Fibroblast of villous mesenchyme (primary cell): Measurements from ENCODE around the gene MECP2. TPM values are rescaled to one million over a fixed set of nuclear protein-coding genes. Genes with fewer than 3 reads are reported as not detected.

Source experiments
- DNase-seq: peaks from one replicate; pipeline ENCODE4 v3.0.0-alpha.2; 2010; ENCODE audit warnings: low read depth
- H3K4me3 ChIP-seq: 2 replicates; pipeline ENCODE4 v1.5.1; 2011; ENCODE audit warnings: low read depth, mild to moderate bottlenecking, low read length
- total RNA-seq: library from RNA; depleted of rRNA; stranded (reverse); fragments of >200 nt; gene quantifications from 2 replicates; pipeline ENCODE4 v1.2.3, GENCODE V29; 2012
- TF ChIP-seq, protein P1 (sequence below): IDR thresholded peaks from 2 replicates; pipeline ENCODE4 v1.5.1; 2012; ENCODE audit warnings: low read depth, mild to moderate bottlenecking, low read length; ENCODE audit not compliant: insufficient read depth

MECP2 gene
- total RNA-seq, 1 donor = 28.5 TPM

DNA sequence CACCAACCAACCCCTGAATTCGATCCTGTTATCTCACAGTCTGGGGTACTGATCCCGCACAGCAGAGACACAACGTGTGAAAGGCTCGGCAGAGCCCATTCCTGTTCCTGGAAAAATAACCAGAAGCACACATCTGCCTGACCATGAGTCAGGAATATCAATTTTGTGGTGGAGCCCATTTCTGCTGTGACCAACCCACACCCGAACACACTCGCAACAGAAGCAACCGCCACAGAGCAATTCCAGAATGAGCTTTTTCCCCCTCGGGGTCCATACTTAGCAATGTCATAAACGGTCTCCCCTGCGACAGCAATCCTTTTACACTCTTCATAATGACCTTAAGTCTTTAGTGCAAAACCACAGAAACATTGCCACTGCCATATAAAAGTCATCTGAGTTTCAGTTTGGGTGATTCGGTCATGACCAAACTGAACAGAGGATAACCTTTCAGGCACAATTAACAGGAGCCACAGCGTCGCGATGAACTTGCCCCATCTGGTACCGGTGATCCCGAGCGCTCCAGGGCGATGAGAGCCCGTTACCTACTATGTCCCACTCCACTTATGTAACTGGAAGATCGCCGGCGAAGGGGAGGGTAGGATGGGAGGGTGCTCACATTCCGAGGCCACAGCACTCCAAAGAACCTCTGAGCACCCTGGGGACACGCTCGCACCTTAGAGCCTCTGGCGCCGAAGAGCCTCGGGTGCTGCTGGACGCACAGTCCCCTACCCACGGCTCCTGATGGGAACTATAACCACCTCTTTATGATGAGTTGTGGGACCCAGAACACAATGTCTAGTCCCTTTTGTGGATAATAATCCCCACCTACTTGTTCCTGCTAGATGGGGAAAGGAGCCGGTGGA is 1.1 kb downstream of the MECP2 start:
- DNase-seq = peak; percentile 35
- TF ChIP-seq, protein P1, sequence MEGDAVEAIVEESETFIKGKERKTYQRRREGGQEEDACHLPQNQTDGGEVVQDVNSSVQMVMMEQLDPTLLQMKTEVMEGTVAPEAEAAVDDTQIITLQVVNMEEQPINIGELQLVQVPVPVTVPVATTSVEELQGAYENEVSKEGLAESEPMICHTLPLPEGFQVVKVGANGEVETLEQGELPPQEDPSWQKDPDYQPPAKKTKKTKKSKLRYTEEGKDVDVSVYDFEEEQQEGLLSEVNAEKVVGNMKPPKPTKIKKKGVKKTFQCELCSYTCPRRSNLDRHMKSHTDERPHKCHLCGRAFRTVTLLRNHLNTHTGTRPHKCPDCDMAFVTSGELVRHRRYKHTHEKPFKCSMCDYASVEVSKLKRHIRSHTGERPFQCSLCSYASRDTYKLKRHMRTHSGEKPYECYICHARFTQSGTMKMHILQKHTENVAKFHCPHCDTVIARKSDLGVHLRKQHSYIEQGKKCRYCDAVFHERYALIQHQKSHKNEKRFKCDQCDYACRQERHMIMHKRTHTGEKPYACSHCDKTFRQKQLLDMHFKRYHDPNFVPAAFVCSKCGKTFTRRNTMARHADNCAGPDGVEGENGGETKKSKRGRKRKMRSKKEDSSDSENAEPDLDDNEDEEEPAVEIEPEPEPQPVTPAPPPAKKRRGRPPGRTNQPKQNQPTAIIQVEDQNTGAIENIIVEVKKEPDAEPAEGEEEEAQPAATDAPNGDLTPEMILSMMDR = no peak
- peak overlapping the region; percentile 74 for H3K4me3 ChIP-seq

DNA sequence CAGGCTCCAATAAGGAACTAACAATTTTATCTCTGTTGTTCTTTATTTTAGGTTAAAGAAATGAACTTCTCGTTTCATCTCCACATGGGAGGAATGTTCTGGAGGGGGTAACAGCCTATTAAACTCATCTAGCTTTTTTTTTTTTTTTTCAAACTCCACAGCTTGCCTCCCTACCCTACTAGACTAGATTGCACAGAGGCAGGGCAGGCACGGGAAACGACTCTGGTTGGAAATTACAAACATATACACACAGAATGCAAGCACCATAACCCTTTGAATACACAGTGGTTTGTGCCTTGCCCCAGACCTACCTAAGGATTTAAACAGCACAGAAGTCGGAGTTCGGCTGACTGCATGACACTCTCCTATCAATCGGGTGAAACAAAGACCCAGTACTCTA is 2.7 kb downstream of the MECP2 start:
- no peak for DNase-seq
- peak overlapping the region; percentile 74 for H3K4me3 ChIP-seq
- TF ChIP-seq, protein P1 = no peak

GRCh38 chrX:154093965-154094364 is 3.6 kb downstream of the MECP2 start:
- TF ChIP-seq, protein P1 = no peak
- DNase-seq = no peak
- H3K4me3 ChIP-seq = peak overlapping the region; percentile 25

DNA sequence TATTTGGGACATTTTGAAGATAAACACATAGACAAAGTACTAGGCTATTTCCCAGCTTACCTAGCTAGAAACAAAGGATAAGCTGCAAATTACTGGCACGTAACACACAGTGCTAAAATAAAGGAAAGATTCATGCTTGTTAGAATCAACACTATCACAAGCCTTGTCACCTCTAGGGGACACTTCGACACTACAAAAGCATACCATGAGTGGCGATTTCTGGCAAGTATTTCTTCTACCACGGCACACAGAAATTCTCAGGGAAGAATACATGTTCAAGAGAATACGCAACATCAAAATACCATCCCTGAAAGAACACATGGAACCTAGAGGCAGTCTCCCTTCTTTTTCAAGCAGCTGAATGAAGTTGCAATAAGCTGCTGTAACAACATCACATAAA is 5.1 kb downstream of the MECP2 start:
- H3K4me3 ChIP-seq = no peak overlapping the region
- TF ChIP-seq, protein P1 = no peak
- no peak for DNase-seq

GRCh38 chrX:154091678-154092077 is 5.8 kb downstream of the MECP2 start:
- TF ChIP-seq, protein P1 = no peak
- H3K4me3 ChIP-seq = no peak overlapping the region
- DNase-seq = no peak

GRCh38 chrX:154090731-154091130 is 6.8 kb downstream of the MECP2 start:
- DNase-seq = no peak
- TF ChIP-seq, protein P1 = no peak
- no peak overlapping the region for H3K4me3 ChIP-seq
